Suprapubic skin (tissue), 4 donors: ENCODE data around the gene PCGF3. TPM values are rescaled to one million over a fixed set of nuclear protein-coding genes. Genes with fewer than 3 reads are reported as not detected.
A peak's percentile ranks its signal among the peaks of the same experiment; 100 is the strongest.

Experiments used
- DNase-seq, 2 donors: peaks; one replicate each; pipeline ENCODE4 v3.0.0-alpha.2; 2019; ENCODE audit warnings: low spot score in 2 of 2
- H3K27ac ChIP-seq: fragments of 200-600 bp; sonication (generic); one replicate; pipeline ENCODE4 v1.5.1; 2019
- H3K27me3 ChIP-seq: fragments of 200-600 bp; sonication (generic); one replicate; pipeline ENCODE4 v1.5.1; 2019
- H3K36me3 ChIP-seq: fragments of 200-600 bp; sonication (generic); one replicate; pipeline ENCODE4 v1.5.1; 2019
- H3K4me1 ChIP-seq: fragments of 200-600 bp; sonication (generic); one replicate; pipeline ENCODE4 v1.5.1; 2019
- H3K4me3 ChIP-seq: fragments of 200-600 bp; sonication (generic); one replicate; pipeline ENCODE4 v1.5.1; 2019; ENCODE audit warnings: mild to moderate bottlenecking
- H3K9me3 ChIP-seq: fragments of 200-600 bp; sonication (generic); one replicate; pipeline ENCODE4 v1.5.1; 2019
- CTCF ChIP-seq, 2 donors: fragments of 200-600 bp in 1 of 2; fragments of 450-650 bp in 1 of 2; sonication (generic) in 1 of 2; IDR thresholded peaks; one replicate each; pipeline ENCODE4 v1.5.1; 2016 to 2019; ENCODE audit warnings: antibody characterized with exemption in 2 of 2, mild to moderate bottlenecking in 1 of 2, moderate library complexity in 1 of 2
- EP300 ChIP-seq: sonication (generic); formaldehyde crosslinking; IDR thresholded peaks from one replicate; pipeline ENCODE4 v1.6.1; 2017; ENCODE audit warnings: antibody characterized with exemption
- POLR2A ChIP-seq, 2 donors: fragments of 450-650 bp; IDR thresholded peaks; one replicate each; pipeline ENCODE4 v1.6.1; 2017; ENCODE audit warnings: antibody characterized with exemption in 2 of 2, mild to moderate bottlenecking in 2 of 2, moderate library complexity in 2 of 2
- POLR2AphosphoS5 ChIP-seq, 3 donors: sonication (generic); formaldehyde crosslinking; IDR thresholded peaks; one replicate each; pipeline ENCODE4 v1.6.1; 2017; ENCODE audit warnings: antibody characterized with exemption in 3 of 3
- WGBS: methylation state at CpG from one replicate; pipeline ENCODE4 v1.1.5; 2018; 5-methylcytosine and 5-hydroxymethylcytosine counted together
- total RNA-seq, 4 donors: library from RNA; depleted of rRNA; stranded (reverse); fragments of >200 nt; gene quantifications; one replicate each; pipeline ENCODE4 v1.1.0, GENCODE V29; 2016

The PCGF3 gene, protein sequence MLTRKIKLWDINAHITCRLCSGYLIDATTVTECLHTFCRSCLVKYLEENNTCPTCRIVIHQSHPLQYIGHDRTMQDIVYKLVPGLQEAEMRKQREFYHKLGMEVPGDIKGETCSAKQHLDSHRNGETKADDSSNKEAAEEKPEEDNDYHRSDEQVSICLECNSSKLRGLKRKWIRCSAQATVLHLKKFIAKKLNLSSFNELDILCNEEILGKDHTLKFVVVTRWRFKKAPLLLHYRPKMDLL
- total RNA-seq, result 100 to 1,000 TPM in 1 of 4 donors, 10 to 100 TPM in 3; 59.7 to 152 (median 71.2) TPM

DNA sequence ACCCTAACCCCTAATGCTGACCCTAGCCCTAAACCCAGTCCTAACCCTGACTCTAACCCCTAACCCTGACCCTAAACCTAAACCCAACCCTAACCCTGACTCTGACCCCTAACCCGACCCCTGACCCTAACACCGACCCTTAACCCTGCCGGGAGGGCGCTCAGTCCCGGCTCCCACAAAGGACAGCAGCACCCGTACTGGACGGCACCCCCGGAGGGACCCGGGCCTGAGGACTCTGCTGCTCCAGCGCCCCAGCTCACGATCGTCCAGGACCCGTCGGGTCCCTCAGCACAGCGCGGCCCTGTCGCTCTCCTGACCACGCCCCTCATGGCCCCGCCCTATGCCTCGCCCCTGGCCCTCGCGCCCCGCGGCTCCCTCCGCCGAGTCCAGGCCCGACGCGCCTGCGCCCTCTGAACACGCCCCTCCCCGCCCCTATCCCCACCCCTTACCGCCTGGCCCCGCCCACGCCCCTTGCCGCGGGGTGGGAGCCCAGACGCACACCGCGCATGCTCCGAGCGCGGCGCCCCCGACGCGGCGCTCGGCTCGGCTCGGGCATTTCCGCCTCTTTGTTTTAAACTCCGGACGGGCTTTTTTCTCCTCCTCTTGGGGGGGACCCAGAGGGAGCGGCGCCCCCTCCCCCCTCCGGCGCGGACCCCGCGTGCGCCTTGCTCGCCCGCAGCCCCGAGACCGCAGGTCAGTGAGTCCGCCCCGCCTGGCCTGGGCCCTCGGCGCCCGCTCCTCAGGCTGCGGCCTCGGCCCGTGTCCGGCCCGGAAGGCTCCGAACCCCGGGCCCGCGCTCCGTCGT, at the start of gene PCGF3:
Gene PCGF3 (plus strand): TSS at position 555 of the 805 bp plus-strand sequence. CDS start 27,849 bp downstream, outside the sequence.
- H3K9me3 ChIP-seq, result no peaks in the 10 kb centered on the region
- H3K27me3 ChIP-seq, result no peaks in the 10 kb centered on the region
- H3K27ac ChIP-seq, result peak within 1 kb of the TSS; percentile 88
- H3K36me3 ChIP-seq, result no peaks in the 10 kb centered on the region
- WGBS, result 10% methylated on average over 25 of the region's 82 CpGs
- no peak for TF ChIP-seq EP300
- TF ChIP-seq POLR2A (IDR thresholded peaks at IDR 0.05), result peak in 1 of 2 donors; percentile 54
- DNase-seq, result peak; percentile 98
- H3K4me3 ChIP-seq, result peak within 1 kb of the TSS; percentile 96
- peaks cover 57% of the 10 kb centered on the region for H3K4me1 ChIP-seq

DNA sequence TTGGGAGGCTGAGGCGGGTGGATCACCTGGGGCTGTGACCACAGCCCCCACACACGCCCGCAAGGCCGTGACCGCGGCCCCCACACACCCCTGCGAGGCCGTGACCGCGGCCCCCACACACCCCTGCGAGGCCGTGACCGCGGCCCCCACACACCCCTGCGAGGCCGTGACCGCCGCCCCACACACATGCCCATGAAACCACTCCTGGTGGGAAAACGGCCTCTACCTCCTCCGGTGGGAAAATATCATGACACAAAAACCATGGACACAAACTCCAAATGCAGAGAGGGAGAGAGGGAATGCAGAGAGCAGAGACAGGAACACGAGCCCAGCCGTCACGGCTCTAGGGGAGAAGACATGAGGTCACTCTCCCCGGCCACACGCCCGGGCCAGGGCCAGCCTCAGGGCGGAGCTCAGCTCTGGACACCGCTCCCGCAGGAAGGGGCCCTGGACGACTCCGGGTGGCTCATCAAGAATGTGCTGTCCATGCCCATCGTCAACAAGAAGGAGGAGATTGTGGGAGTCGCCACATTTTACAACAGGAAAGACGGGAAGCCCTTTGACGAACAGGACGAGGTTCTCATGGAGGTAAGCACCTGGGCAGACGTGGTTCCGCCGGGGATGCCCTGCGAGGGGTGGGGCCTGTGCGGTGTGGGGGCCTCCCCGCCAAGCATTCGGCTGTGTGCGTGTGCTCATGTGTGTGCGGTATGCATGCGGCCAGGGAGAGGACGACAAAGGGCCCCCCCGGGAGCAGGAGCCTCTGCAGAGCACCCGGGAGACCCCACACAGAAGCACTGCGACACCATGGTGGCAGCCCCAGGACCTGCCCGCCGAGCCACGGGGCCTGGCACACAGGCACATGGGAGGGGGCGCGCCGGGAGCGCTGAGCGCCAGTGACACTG, 48.9 kb upstream of the PCGF3 start:
- H3K4me3 ChIP-seq, result no peak overlapping the region
- peaks cover 1% of the 10 kb centered on the region for H3K4me1 ChIP-seq
- WGBS, result 68% methylated on average over 48 of the region's 58 CpGs
- H3K9me3 ChIP-seq, result no peaks in the 10 kb centered on the region
- no peak overlapping the region for H3K27ac ChIP-seq
- H3K27me3 ChIP-seq, result peaks cover 19% of the 10 kb centered on the region
- H3K36me3 ChIP-seq, result no peaks in the 10 kb centered on the region
- DNase-seq, result peak in 1 of 2 donors; percentile 48
- no peak for TF ChIP-seq POLR2AphosphoS5 (IDR thresholded peaks at IDR 0.05)

DNA sequence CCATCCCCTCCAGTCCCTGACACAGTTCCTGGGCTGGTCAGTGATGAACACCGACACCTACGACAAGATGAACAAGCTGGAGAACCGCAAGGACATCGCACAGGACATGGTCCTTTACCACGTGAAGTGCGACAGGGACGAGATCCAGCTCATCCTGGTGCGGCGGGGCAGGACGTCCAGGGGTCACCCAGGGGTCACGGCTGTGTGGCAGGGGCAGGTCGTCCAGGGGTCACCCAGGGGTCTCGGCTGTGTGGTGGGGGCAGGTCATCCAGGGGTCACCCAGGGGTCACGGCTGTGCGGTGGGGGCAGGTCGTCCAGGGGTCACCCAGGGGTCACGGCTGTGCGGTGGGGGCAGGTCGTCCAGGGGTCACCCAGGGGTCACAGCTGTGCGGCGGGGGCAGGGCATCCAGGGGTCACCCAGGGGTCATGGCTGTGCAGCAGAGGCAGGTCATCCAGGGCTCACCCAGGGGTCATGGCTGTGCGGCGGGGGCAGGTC, 48.2 kb upstream of the PCGF3 start:
- no peaks in the 10 kb centered on the region for H3K4me1 ChIP-seq
- DNase-seq, result peak in 1 of 2 donors; percentile 38
- no peak overlapping the region for H3K27ac ChIP-seq
- H3K9me3 ChIP-seq, result no peaks in the 10 kb centered on the region
- H3K4me3 ChIP-seq, result no peak overlapping the region
- H3K27me3 ChIP-seq, result peaks cover 15% of the 10 kb centered on the region
- WGBS, result 80% methylated on average over 18 of the region's 23 CpGs
- no peak for TF ChIP-seq POLR2AphosphoS5 (IDR thresholded peaks at IDR 0.05)
- no peak for TF ChIP-seq POLR2A (IDR thresholded peaks at IDR 0.05)
- no peak for TF ChIP-seq CTCF (IDR thresholded peaks at IDR 0.05)
- TF ChIP-seq EP300, result no peak
- no peaks in the 10 kb centered on the region for H3K36me3 ChIP-seq

DNA sequence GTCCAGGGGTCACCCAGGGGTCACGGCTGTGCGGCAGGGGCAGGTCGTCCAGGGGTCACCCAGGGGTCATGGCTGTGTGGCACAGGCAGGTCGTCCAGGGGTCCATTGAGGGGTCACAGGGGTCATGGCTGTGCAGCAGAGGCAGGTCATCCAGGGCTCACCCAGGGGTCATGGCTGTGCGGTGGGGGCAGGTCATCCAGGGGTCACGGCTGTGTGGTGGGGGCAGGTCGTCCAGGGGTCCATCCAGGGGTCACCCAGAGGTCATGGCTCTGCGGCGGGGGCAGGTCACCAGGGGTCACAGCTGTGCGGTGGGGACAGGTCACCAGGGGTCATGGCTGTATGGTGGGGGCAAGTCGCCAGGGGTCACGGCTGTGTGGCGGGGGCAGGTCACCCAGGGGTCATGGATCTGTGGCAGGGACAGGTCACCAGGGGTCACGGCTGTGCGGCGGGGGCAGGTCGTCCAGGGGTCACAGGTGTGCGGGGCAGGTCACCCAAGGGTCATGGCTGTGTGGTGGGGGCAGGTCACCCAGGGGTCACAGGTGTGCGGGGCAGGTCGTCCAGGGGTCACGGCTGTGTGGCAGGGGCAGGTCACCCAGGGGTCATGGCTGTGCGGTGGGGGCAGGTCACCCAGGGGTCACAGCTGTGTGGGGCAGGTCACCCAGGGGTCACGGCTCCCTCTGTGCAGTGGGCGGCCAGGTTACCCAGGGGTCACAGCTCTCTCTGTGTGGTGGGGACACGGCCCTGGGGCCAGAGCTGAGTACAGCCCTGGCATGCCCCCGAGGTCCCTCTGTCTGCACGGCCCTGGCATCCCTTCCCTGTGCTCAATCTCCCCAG, 47.6 kb upstream of the PCGF3 start:
- H3K4me1 ChIP-seq, result no peaks in the 10 kb centered on the region
- TF ChIP-seq POLR2AphosphoS5 (IDR thresholded peaks at IDR 0.05), result no peak
- H3K9me3 ChIP-seq, result no peaks in the 10 kb centered on the region
- peaks cover 18% of the 10 kb centered on the region for H3K27me3 ChIP-seq
- no peaks in the 10 kb centered on the region for H3K36me3 ChIP-seq
- no peak overlapping the region for H3K4me3 ChIP-seq
- peak in 1 of 2 donors; percentile 61 for DNase-seq
- 85% methylated on average over 18 of the region's 27 CpGs for WGBS
- H3K27ac ChIP-seq, result no peak overlapping the region

GRCh38 chr4:658681-659667, 46.7 kb upstream of the PCGF3 start:
- peak in 1 of 2 donors; percentile 38 for DNase-seq
- no peak overlapping the region for H3K27ac ChIP-seq
- WGBS, result 92% methylated on average over 27 of the region's 32 CpGs
- peaks cover 9% of the 10 kb centered on the region for H3K4me1 ChIP-seq
- no peaks in the 10 kb centered on the region for H3K9me3 ChIP-seq
- no peaks in the 10 kb centered on the region for H3K36me3 ChIP-seq
- H3K27me3 ChIP-seq, result peaks cover 20% of the 10 kb centered on the region
- no peak overlapping the region for H3K4me3 ChIP-seq
- TF ChIP-seq CTCF (IDR thresholded peaks at IDR 0.05), result no peak
- no peak for TF ChIP-seq POLR2AphosphoS5 (IDR thresholded peaks at IDR 0.05)
- TF ChIP-seq EP300, result no peak
- no peak for TF ChIP-seq POLR2A (IDR thresholded peaks at IDR 0.05)
